GM12878 (cell line): ENCODE measurements around the gene METTL16. TPM values are rescaled to one million over a fixed set of nuclear protein-coding genes. Genes with fewer than 3 reads are reported as not detected.

Experiments
- BHLHE40 ChIP-seq, 2 experiments: fragments of 450-650 bp in 1 of 2; IDR thresholded peaks; 2 replicates each; pipeline ENCODE4 v1.6.1; 2011 to 2017; ENCODE audit warnings: low read depth in 2 of 2, borderline replicate concordance in 1 of 2, improper control_type of control experiment in 1 of 2, low read length in 1 of 2, mild to moderate bottlenecking in 1 of 2
- CBFB ChIP-seq: IDR thresholded peaks from 2 replicates; pipeline ENCODE4 v1.6.1; 2016; ENCODE audit warnings: antibody characterized with exemption, low read depth
- CHD2 ChIP-seq: IDR thresholded peaks from 2 replicates; pipeline ENCODE4 v1.6.1; 2011; ENCODE audit warnings: low read depth, low read length, improper control_type of control experiment, borderline replicate concordance
- KAT2A ChIP-seq: conservative IDR thresholded peaks from 2 replicates; pipeline ENCODE4 v1.6.1; 2011; ENCODE audit warnings: low read depth, low read length; ENCODE audit not compliant: control insufficient read depth
- NR2C1 ChIP-seq: fragments of 450-650 bp; IDR thresholded peaks from 2 replicates; pipeline ENCODE4 v1.6.1; 2017; ENCODE audit warnings: antibody characterized with exemption, mild to moderate bottlenecking, moderate library complexity
- RB1 ChIP-seq: fragments of 450-650 bp; formaldehyde crosslinking; IDR thresholded peaks from 2 replicates; pipeline ENCODE4 v1.6.1; 2017; ENCODE audit warnings: mild to moderate bottlenecking, borderline replicate concordance
- RUNX3 ChIP-seq: IDR thresholded peaks from 2 replicates; pipeline ENCODE4 v1.6.1; 2012; ENCODE audit warnings: low read length, inconsistent platforms
- SUZ12 ChIP-seq: fragments of 200-600 bp; sonication (generic); IDR thresholded peaks from one replicate; pipeline ENCODE4 v1.6.1; 2018; ENCODE audit warnings: antibody characterized with exemption, mild to moderate bottlenecking; ENCODE audit not compliant: unreplicated experiment
- TAF1 ChIP-seq: IDR thresholded peaks from 2 replicates; pipeline ENCODE4 v1.6.1; 2011; ENCODE audit warnings: mild to moderate bottlenecking, low read depth, low read length, borderline replicate concordance
- TBL1XR1 ChIP-seq: IDR thresholded peaks from 2 replicates; pipeline ENCODE4 v1.6.1; 2012; ENCODE audit warnings: low read depth, low read length, improper control_type of control experiment
- polyA plus RNA-seq, 11 experiments: library from polyadenylated mRNA; depleted of rRNA in 4 of 11; unstranded in 6 of 11; stranded (reverse) in 5 of 11; fragments of >200 nt; fragmentation: Nextera tagmentation in 4 of 11; fragmentation: Illumina TruSeq in 1 of 11; extraction: Ambion mirVana in 4 of 11; extraction: Trizol in 1 of 11; gene quantifications; 1 replicate in 1 of 11; 2 replicates in 10 of 11; pipeline versions ENCODE4 v1.2.1 to v1.2.3, GENCODE V29; 2011 to 2016; ENCODE audit warnings: inconsistent platforms in 2 of 11, missing spikeins in 2 of 11, low read depth in 1 of 11
- total RNA-seq, 4 experiments: library from RNA; depleted of rRNA in 3 of 4; stranded (reverse); fragments of >200 nt in 3 of 4; fragmentation: Illumina TruSeq in 1 of 4; extraction: Trizol in 1 of 4; gene quantifications; 2 replicates each; pipeline versions ENCODE4 v1.2.1 to v1.2.3, GENCODE V29; 2013 to 2021
- TF ChIP-seq, protein P1 (sequence below): fragments of 450-650 bp; IDR thresholded peaks from 2 replicates; pipeline ENCODE4 v1.6.1; 2017; ENCODE audit warnings: low read depth, mild to moderate bottlenecking, moderate library complexity
- TF ChIP-seq, protein P2 (sequence below): fragments of 450-650 bp; IDR thresholded peaks from 2 replicates; pipeline ENCODE4 v1.6.1; 2017; ENCODE audit warnings: mild to moderate bottlenecking, moderate library complexity
- TF ChIP-seq, protein P3 (sequence below): IDR thresholded peaks from 2 replicates; pipeline ENCODE4 v1.6.1; 2012; ENCODE audit warnings: low read depth, low read length, improper control_type of control experiment
- TF ChIP-seq, protein P4 (sequence below): fragments of 450-650 bp; formaldehyde crosslinking; IDR thresholded peaks from 2 replicates; pipeline ENCODE4 v1.4.0; 2020; ENCODE audit warnings: mild to moderate bottlenecking, moderate library complexity
- TF ChIP-seq, protein P5 (sequence below): IDR thresholded peaks from 2 replicates; pipeline ENCODE4 v1.6.1; 2012; ENCODE audit warnings: low read length, inconsistent platforms

Gene METTL16
- total and polyA plus RNA-seq, 10 of the 15 experiments (the other 5 are each of a cell fraction or from before 2014, with no cell fraction given): 15.6 to 34.3 (median 23.7) TPM

DNA sequence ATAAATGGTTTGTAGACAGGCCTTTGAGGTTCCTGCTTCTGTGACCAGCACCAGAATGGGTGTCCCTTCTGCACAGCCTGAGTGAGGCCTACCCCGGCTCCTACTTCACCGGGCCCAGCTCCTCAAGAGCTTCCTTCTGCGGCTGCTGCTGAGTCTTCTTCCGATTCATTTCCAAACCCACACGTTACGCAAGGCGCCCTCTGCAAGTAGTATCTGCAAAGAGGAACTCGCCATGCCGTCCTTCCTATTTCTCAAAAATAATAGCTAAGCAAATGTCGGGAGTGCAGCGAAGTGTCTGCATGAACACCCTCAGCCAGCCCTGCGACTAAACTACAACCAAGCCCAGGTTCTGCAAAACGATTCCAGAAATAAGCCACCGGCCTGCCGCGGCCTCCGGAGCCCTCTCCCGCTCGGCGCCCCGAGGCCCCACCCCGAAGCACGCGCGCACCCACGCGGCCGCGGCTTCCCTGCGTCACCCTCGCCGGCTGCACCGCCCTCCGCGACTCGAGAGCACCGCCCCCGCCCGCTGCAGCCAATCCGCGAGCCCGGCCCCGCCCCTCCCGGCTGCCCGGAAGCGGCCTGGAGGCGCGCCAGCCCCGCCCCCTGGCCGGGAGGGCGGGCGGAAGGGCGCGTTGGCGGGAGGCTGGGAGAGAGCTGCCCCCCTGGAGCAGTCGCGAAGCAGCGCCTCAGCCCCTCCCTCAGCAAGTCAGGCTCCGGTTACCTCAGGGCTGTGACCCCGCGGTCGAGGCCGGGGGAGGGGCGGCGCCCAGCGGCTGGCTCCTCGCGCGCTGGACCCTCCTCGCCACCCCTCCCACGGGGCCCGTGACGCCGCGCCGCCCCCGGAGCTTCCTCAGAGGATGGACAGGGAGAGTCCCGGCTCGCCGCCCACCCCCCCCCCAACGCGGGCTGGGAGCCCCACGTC is 119.2 kb downstream of the METTL16 start (continued):
- TF ChIP-seq, protein P1, sequence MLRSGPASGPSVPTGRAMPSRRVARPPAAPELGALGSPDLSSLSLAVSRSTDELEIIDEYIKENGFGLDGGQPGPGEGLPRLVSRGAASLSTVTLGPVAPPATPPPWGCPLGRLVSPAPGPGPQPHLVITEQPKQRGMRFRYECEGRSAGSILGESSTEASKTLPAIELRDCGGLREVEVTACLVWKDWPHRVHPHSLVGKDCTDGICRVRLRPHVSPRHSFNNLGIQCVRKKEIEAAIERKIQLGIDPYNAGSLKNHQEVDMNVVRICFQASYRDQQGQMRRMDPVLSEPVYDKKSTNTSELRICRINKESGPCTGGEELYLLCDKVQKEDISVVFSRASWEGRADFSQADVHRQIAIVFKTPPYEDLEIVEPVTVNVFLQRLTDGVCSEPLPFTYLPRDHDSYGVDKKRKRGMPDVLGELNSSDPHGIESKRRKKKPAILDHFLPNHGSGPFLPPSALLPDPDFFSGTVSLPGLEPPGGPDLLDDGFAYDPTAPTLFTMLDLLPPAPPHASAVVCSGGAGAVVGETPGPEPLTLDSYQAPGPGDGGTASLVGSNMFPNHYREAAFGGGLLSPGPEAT: no peak
- TF ChIP-seq CHD2 (peak; percentile 23), RUNX3 (peak; percentile 73), SUZ12 (no peak), TBL1XR1 (no peak), KAT2A (no peak), TAF1 (0 out of 2 replicates have a peak, but pooled peaks have one; percentile 13), RB1 (peak; percentile 45; the same call in 1 of the 2 replicates), NR2C1 (no peak; the same call in 1 of the 2 replicates), BHLHE40 (IDR thresholded peaks at IDR 0.05; ENCODE audit: borderline replicate concordance in 1 of 2, low read depth in 2 of 2, low read length in 1 of 2) (peak; percentile 80 to 93; a peak in 3 of 4 replicates), CBFB (no peak)
- TF ChIP-seq, protein P2, sequence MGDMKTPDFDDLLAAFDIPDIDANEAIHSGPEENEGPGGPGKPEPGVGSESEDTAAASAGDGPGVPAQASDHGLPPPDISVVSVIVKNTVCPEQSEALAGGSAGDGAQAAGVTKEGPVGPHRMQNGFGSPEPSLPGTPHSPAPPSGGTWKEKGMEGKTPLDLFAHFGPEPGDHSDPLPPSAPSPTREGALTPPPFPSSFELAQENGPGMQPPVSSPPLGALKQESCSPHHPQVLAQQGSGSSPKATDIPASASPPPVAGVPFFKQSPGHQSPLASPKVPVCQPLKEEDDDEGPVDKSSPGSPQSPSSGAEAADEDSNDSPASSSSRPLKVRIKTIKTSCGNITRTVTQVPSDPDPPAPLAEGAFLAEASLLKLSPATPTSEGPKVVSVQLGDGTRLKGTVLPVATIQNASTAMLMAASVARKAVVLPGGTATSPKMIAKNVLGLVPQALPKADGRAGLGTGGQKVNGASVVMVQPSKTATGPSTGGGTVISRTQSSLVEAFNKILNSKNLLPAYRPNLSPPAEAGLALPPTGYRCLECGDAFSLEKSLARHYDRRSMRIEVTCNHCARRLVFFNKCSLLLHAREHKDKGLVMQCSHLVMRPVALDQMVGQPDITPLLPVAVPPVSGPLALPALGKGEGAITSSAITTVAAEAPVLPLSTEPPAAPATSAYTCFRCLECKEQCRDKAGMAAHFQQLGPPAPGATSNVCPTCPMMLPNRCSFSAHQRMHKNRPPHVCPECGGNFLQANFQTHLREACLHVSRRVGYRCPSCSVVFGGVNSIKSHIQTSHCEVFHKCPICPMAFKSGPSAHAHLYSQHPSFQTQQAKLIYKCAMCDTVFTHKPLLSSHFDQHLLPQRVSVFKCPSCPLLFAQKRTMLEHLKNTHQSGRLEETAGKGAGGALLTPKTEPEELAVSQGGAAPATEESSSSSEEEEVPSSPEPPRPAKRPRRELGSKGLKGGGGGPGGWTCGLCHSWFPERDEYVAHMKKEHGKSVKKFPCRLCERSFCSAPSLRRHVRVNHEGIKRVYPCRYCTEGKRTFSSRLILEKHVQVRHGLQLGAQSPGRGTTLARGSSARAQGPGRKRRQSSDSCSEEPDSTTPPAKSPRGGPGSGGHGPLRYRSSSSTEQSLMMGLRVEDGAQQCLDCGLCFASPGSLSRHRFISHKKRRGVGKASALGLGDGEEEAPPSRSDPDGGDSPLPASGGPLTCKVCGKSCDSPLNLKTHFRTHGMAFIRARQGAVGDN: peak; percentile 68; the same call in 1 of the 2 replicates
- TF ChIP-seq, protein P3, sequence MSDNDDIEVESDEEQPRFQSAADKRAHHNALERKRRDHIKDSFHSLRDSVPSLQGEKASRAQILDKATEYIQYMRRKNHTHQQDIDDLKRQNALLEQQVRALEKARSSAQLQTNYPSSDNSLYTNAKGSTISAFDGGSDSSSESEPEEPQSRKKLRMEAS: peak; percentile 76; the same call in 1 of the 2 replicates
- TF ChIP-seq, protein P4, sequence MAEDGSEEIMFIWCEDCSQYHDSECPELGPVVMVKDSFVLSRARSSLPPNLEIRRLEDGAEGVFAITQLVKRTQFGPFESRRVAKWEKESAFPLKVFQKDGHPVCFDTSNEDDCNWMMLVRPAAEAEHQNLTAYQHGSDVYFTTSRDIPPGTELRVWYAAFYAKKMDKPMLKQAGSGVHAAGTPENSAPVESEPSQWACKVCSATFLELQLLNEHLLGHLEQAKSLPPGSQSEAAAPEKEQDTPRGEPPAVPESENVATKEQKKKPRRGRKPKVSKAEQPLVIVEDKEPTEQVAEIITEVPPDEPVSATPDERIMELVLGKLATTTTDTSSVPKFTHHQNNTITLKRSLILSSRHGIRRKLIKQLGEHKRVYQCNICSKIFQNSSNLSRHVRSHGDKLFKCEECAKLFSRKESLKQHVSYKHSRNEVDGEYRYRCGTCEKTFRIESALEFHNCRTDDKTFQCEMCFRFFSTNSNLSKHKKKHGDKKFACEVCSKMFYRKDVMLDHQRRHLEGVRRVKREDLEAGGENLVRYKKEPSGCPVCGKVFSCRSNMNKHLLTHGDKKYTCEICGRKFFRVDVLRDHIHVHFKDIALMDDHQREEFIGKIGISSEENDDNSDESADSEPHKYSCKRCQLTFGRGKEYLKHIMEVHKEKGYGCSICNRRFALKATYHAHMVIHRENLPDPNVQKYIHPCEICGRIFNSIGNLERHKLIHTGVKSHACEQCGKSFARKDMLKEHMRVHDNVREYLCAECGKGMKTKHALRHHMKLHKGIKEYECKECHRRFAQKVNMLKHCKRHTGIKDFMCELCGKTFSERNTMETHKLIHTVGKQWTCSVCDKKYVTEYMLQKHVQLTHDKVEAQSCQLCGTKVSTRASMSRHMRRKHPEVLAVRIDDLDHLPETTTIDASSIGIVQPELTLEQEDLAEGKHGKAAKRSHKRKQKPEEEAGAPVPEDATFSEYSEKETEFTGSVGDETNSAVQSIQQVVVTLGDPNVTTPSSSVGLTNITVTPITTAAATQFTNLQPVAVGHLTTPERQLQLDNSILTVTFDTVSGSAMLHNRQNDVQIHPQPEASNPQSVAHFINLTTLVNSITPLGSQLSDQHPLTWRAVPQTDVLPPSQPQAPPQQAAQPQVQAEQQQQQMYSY (CRISPR knock-in tag): no peak
- TF ChIP-seq, protein P5, sequence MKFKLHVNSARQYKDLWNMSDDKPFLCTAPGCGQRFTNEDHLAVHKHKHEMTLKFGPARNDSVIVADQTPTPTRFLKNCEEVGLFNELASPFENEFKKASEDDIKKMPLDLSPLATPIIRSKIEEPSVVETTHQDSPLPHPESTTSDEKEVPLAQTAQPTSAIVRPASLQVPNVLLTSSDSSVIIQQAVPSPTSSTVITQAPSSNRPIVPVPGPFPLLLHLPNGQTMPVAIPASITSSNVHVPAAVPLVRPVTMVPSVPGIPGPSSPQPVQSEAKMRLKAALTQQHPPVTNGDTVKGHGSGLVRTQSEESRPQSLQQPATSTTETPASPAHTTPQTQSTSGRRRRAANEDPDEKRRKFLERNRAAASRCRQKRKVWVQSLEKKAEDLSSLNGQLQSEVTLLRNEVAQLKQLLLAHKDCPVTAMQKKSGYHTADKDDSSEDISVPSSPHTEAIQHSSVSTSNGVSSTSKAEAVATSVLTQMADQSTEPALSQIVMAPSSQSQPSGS: no peak
